MM.1S (cell line): ENCODE data around the gene DOK3.

Source experiments
- DNase-seq: peaks from one replicate; pipeline ENCODE4 v3.0.0-alpha.2; 2015
- H2AFZ ChIP-seq: fragments of 300-600 bp; sonication (generic); 2 replicates; pipeline ENCODE4 v1.6.0; 2016; ENCODE audit warnings: antibody characterized with exemption, low read length
- H3F3A ChIP-seq: fragments of 300-600 bp; sonication (generic); 2 replicates; pipeline ENCODE4 v1.6.1; 2016; ENCODE audit warnings: mild to moderate bottlenecking, antibody characterized with exemption, low read length, moderate library complexity, mixed read lengths; ENCODE audit not compliant: insufficient read depth
- H3K27ac ChIP-seq: fragments of 300-600 bp; sonication (generic); 2 replicates; pipeline ENCODE4 v1.5.1; 2016; ENCODE audit warnings: mild to moderate bottlenecking, low read length
- H3K27me3 ChIP-seq: fragments of 300-600 bp; sonication (generic); replicated peaks from 2 replicates; pipeline ENCODE4 v1.6.0; 2016; ENCODE audit warnings: low read length; ENCODE audit not compliant: insufficient read depth
- H3K36me3 ChIP-seq: fragments of 300-600 bp; sonication (generic); replicated peaks from 2 replicates; pipeline ENCODE4 v1.6.1; 2016; ENCODE audit warnings: mild to moderate bottlenecking, low read length, mixed read lengths; ENCODE audit not compliant: insufficient read depth
- H3K4me1 ChIP-seq: fragments of 300-600 bp; sonication (generic); 2 replicates; pipeline ENCODE4 v1.6.1; 2016; ENCODE audit warnings: low read length, mixed read lengths
- H3K4me2 ChIP-seq: fragments of 300-600 bp; sonication (generic); 2 replicates; pipeline ENCODE4 v1.6.0; 2016; ENCODE audit warnings: low read depth, low read length
- H3K4me3 ChIP-seq: fragments of 300-600 bp; sonication (generic); 2 replicates; pipeline ENCODE4 v1.5.1; 2016; ENCODE audit warnings: low read length, mixed read lengths
- H3K79me2 ChIP-seq: fragments of 300-600 bp; sonication (generic); 2 replicates; pipeline ENCODE4 v1.6.1; 2016; ENCODE audit warnings: mixed run types, low read length, mixed read lengths
- H3K9ac ChIP-seq: fragments of 300-600 bp; sonication (generic); 2 replicates; pipeline ENCODE4 v1.6.1; 2016; ENCODE audit warnings: low read length, mixed read lengths
- H3K9me2 ChIP-seq: fragments of 300-600 bp; sonication (generic); replicated peaks from 2 replicates; pipeline ENCODE4 v1.6.1; 2016; ENCODE audit warnings: mild to moderate bottlenecking, low read length, mixed read lengths; ENCODE audit not compliant: insufficient read depth
- H3K9me3 ChIP-seq: fragments of 300-600 bp; sonication (generic); replicated peaks from 2 replicates; pipeline ENCODE4 v1.6.1; 2016; ENCODE audit warnings: mild to moderate bottlenecking, low read length, mixed read lengths; ENCODE audit not compliant: insufficient read depth
- H4K20me1 ChIP-seq: fragments of 300-600 bp; sonication (generic); 2 replicates; pipeline ENCODE4 v1.6.1; 2016; ENCODE audit warnings: mild to moderate bottlenecking, low read length, moderate library complexity, mixed read lengths; ENCODE audit not compliant: insufficient read depth
- EZH2 ChIP-seq: fragments of 300-600 bp; sonication (generic); optimal IDR thresholded peaks from 2 replicates; pipeline ENCODE3; 2017; ENCODE audit warnings: low read depth, mild to moderate bottlenecking, antibody characterized with exemption, low read length, mixed read lengths
- EZH2phosphoT487 ChIP-seq: fragments of 300-600 bp; sonication (generic); IDR thresholded peaks from 2 replicates; pipeline ENCODE4 v1.6.1; 2018; ENCODE audit warnings: antibody characterized with exemption, low read length
- TF ChIP-seq, protein P1 (sequence below): fragments of 300-600 bp; sonication (generic); IDR thresholded peaks from 2 replicates; pipeline ENCODE4 v1.5.1; 2016; ENCODE audit warnings: antibody characterized with exemption, low read length, mixed read lengths

The DOK3 gene

DNA sequence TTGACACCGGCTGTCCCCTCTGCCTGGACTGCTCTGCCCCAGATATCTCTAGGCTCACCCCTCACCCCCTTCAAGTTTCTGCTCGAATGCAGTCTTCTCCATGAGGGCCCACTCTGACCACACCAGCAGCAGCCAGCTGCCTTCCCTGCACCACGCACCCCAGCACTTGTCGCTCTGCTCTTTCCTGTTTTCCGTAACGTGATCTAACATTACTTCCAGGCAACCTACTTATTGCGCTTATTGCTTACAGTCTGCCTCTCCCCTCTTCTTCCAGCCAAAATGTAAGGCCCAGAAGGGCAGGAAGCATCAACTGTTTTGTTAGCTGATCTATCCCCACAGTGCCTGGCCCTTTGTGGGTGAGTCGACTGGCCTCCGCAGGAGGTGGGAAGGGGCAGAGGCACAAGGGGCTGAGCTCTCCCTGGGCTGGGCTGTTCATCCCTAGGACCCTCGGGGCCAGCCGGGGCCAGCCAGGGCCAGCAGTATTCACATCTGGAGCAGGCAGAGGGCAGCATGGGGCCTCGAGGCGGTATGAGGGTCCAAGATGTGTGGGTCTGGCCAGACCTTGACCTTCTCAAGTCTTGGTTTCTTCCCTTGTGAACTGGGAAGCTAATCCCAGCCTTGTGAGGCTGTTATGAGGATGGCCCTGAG, 24.6 kb downstream of the DOK3 start:
- peaks cover 9% of the 10 kb centered on the region; the same call in 1 of the 2 replicates for H3K4me1 ChIP-seq
- peaks cover 4% of the 10 kb centered on the region for H3F3A ChIP-seq
- TF ChIP-seq EZH2phosphoT487 (no peak), EZH2 (no peak)
- TF ChIP-seq, protein P1, sequence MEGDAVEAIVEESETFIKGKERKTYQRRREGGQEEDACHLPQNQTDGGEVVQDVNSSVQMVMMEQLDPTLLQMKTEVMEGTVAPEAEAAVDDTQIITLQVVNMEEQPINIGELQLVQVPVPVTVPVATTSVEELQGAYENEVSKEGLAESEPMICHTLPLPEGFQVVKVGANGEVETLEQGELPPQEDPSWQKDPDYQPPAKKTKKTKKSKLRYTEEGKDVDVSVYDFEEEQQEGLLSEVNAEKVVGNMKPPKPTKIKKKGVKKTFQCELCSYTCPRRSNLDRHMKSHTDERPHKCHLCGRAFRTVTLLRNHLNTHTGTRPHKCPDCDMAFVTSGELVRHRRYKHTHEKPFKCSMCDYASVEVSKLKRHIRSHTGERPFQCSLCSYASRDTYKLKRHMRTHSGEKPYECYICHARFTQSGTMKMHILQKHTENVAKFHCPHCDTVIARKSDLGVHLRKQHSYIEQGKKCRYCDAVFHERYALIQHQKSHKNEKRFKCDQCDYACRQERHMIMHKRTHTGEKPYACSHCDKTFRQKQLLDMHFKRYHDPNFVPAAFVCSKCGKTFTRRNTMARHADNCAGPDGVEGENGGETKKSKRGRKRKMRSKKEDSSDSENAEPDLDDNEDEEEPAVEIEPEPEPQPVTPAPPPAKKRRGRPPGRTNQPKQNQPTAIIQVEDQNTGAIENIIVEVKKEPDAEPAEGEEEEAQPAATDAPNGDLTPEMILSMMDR, result no peak
- H3K4me3 ChIP-seq, result no peak overlapping the region
- no peaks in the 10 kb centered on the region for H3K27me3 ChIP-seq
- H3K9me3 ChIP-seq, result no peaks in the 10 kb centered on the region
- no peak overlapping the region for H2AFZ ChIP-seq
- no peak for DNase-seq
- no peak overlapping the region for H3K27ac ChIP-seq
- no peaks in the 10 kb centered on the region for H3K36me3 ChIP-seq
- no peaks in the 10 kb centered on the region for H3K9me2 ChIP-seq
- H3K4me2 ChIP-seq, result no peak overlapping the region
- H4K20me1 ChIP-seq, result no peaks in the 10 kb centered on the region
- no peak overlapping the region for H3K9ac ChIP-seq
- H3K79me2 ChIP-seq, result no peaks in the 10 kb centered on the region

- Histone ChIP-seq H3K27ac (no peak overlapping the region), H3K4me3 (no peak overlapping the region), H3K36me3 (no peaks in the 10 kb centered on the region), H3K9me3 (no peaks in the 10 kb centered on the region), H3K9ac (no peak overlapping the region), H4K20me1 (no peaks in the 10 kb centered on the region), H3K79me2 (no peaks in the 10 kb centered on the region), H2AFZ (no peak overlapping the region), H3K27me3 (no peaks in the 10 kb centered on the region), H3K4me2 (no peak overlapping the region), H3K9me2 (no peaks in the 10 kb centered on the region), H3K4me1 (peaks cover 4% of the 10 kb centered on the region; the same call in 1 of the 2 replicates), H3F3A (no peaks in the 10 kb centered on the region)
- DNase-seq, result no peak
- TF ChIP-seq, protein P1, result no peak
- TF ChIP-seq EZH2, result no peak
- TF ChIP-seq EZH2phosphoT487, result no peak
These were observed 25.4 kb downstream of the DOK3 start for GRCh38 chr5:177483994-177484901.

- no peaks in the 10 kb centered on the region for H3K4me1 ChIP-seq
- H3F3A ChIP-seq, result no peaks in the 10 kb centered on the region
- no peak overlapping the region for H3K4me3 ChIP-seq
- H3K36me3 ChIP-seq, result no peaks in the 10 kb centered on the region
- H3K9me3 ChIP-seq, result no peaks in the 10 kb centered on the region
- no peak overlapping the region for H2AFZ ChIP-seq
- H3K9me2 ChIP-seq, result no peaks in the 10 kb centered on the region
- TF ChIP-seq, protein P1, result no peak
- TF ChIP-seq EZH2 (no peak), EZH2phosphoT487 (no peak)
- no peak overlapping the region for H3K9ac ChIP-seq
- no peaks in the 10 kb centered on the region for H3K79me2 ChIP-seq
- H3K4me2 ChIP-seq, result no peak overlapping the region
- no peak overlapping the region for H3K27ac ChIP-seq
- no peaks in the 10 kb centered on the region for H3K27me3 ChIP-seq
- DNase-seq, result no peak
- no peaks in the 10 kb centered on the region for H4K20me1 ChIP-seq
These were observed 26.6 kb downstream of the DOK3 start for GRCh38 chr5:177483042-177483441.
